CD4-positive, alpha-beta T cell treated with Interleukin-15 for 4 hours (primary cell): ENCODE results near the gene EDDM13.
"Not testable (repeated sequence)": the region's sequence is repeated elsewhere in the genome, so short reads cannot be mapped to it uniquely, and the experiment has no call there.

Source experiments
- DNase-seq: peaks from one replicate; pipeline ENCODE4 v3.0.0-alpha.2; 2020; ENCODE audit warnings: low spot score

EDDM13 gene

GRCh38 chr19:56272161-56272798 lies at the start of gene EDDM13:
TSS of gene EDDM13 (plus strand) at chr19:56272748. CDS start at chr19:56272835, 87 bp downstream.
- no peak for DNase-seq

DNA sequence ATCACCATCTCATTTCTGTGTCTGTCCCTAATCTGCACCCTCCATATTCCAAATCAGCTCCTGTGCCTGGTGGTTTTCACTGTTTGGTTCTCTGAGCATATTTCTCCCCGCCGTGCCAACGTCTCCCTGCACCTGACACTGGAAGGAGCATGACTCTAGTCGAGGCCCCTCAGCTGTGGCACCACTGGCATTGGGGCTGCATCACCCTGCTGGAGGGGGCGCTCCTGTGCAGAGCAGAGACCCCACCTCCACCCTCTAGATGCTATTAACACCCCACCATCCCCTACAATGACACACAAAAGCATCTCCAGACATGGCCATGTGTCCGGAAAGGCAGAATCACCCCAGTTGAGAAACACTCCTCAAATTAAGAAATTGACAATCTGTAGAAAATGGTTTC lies 49.6 kb upstream of the EDDM13 start:
- DNase-seq = no peak

- no peak for DNase-seq
Observed at GRCh38 chr19:56223481-56223880, 49.1 kb upstream of the EDDM13 start.

- no peak for DNase-seq
Observed at GRCh38 chr19:56245121-56245740, 27.3 kb upstream of the EDDM13 start.

DNA sequence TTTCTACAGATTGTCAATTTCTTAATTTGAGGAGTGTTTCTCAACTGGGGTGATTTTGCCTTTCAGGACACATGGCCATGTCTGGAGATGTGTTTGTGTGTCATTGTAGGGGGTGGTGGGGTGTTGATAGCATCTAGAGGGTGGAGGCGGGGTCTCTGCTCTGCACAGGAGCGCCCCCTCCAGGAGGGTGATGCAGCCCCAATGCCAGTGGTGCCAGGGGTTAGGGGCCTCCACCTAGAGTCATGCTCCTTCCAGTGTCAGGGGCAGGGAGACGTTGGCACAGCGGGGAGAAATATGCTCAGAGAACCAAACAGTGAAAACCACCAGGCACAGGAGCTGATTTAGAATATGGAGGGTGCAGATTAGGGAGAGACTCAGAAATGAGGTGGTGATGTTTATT lies 26.8 kb upstream of the EDDM13 start:
- not testable (repeated sequence) for DNase-seq

GRCh38 chr19:56248736-56249338 lies 23.7 kb upstream of the EDDM13 start:
- not testable (repeated sequence) for DNase-seq

DNA sequence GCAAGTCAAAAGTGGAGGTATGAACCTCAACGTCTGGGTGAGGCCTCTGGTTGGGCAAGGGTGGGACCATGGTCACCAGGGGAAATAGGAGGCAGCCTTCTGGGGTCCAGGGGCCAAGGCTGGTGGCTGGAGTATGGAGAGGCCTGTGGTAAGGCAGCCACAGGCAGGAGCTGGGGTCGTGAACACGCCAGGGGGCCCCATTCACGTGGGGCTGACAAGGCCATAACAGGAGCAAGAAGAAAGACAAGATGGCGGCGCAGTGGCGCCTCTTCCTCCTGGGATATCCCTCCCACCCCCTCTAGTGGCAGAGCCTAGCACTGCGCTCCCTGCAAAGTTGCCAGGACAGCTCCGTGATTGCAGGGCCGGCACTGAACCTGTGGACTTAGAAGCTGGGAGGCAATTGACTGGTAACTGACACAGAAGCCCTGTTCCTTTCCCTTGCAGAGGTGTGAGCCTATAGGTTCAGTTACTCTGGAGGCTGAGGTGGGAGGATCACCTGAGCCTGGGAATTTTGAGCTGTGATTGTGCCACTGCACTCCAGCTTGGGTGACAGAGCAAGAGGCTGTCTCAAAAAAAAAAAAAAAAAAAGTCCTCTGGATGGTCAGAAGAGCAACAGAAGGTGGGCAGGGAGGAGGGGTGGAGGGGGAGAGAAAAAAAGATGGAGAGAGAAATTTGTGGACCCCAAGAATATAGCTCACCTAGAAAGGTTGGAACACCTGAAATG lies 19.7 kb upstream of the EDDM13 start:
- peak; percentile 62 for DNase-seq

- DNase-seq = peak; percentile 31
Observed at GRCh38 chr19:56253737-56254136, 18.8 kb upstream of the EDDM13 start.

DNA sequence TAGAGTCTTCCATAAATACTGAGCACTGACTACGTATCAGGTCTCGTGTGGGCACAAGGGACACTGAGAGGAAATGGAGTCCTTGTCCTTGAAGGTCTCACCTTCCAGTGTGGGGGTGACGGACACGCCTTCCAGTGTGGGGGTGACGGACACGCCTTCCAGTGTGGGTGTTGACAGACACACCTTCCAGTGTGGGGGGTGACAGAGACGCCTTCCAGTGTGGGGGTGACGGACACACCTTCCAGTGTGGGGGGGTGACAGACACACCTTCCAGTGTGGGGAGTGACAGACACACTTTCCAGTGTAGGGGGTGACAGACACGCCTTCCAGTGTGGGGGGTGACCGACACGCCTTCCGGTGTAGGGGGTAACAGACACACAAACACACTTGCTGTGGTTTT lies 14.3 kb upstream of the EDDM13 start:
- no peak for DNase-seq

DNA sequence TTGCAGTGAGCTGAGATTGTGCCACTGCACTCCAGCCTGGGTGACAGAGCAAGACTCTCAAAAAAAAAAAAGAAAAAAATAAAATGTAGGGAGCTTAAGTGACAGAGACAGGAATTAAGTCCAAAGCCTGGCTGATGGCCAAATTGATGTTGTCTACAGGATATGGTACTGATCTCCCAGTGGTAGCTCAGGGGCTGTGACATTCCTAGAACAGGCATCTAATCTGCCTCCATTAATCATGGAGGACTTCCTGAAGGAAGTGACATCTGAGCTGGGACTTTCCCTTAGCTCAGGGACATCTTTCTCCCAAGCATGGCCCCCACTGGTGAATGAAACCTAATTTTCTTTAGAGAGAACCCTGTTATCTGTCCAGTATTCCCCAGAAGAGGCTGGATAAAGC lies 11.4 kb upstream of the EDDM13 start:
- DNase-seq = no peak

DNA sequence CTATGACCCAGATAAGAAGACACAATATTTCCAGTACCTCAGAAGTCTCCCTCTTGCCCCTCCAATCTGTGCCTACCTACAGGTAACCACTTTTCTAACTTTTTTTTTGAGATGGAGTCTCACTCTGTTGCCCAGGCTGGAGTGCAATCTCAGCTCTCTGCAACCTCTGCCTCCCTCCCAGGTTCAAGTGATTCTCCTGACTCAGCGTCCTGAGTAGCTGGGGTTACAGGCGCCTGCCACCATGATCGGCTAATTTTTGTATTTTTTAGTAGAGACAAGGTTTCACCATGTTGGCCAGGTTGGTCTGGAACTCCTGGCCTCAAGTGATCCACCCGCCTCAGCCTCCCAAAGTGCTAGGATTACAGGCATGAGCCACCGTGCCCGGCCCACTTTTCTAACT lies 10.6 kb upstream of the EDDM13 start:
- not testable (repeated sequence) for DNase-seq

- DNase-seq = no peak
Observed at GRCh38 chr19:56263319-56263718, 9.2 kb upstream of the EDDM13 start.

GRCh38 chr19:56266051-56266450 lies 6.5 kb upstream of the EDDM13 start:
- DNase-seq = no peak

DNA sequence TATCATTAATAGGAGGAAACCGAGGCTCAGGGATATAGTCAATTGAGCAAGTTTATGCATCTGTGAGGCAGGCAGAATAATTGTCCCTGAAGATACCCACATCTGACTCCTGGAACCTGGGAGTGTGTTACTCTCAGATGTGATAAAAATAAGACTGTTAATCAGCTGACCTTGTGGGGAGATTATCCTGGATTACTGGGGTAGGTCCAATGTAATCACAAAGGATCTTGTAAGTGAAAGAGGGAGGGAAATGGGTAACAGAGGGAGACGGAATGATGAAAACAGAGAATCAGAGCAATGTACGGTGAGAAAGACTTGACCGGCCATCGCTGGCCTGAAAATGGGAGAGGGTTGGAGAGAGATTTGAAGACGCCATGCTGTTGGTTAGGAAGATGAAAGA lies 3.2 kb upstream of the EDDM13 start:
- no peak for DNase-seq

GRCh38 chr19:56270676-56271075 lies 1.9 kb upstream of the EDDM13 start:
- DNase-seq = peak; percentile 2

GRCh38 chr19:56271151-56271550 lies 1.4 kb upstream of the EDDM13 start:
- no peak for DNase-seq

DNA sequence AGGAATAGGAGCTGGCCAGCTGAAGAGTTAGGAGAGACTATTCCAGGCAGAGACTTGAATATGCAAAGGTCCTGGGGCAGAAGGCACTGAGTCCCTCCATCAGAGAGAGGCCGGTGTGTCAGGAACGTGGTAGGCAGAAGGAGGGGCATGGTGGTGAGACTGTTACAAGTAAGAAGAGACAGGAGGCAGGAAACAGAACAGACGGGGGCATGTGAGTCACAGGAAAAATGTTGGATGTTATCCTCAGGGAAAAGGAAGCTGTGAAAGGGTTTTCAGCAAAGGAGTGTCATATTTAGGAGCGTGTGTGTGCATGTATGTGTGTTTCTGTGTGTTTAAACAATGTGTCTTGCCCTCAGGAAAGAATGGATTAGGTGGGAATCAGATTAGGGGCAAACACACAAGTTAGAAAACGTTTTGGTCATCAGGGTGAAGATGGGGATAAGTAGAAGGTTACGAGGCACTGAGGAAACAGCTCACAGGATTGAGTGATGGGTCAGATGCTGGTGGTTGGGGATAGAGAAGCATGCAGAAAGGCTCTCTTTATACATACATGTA lies 1.1 kb downstream of the EDDM13 start:
- no peak for DNase-seq

- no peak for DNase-seq
Observed at GRCh38 chr19:56282809-56283208, 10.3 kb downstream of the EDDM13 start.

GRCh38 chr19:56284746-56285145 lies 12.2 kb downstream of the EDDM13 start:
- DNase-seq = no peak

DNA sequence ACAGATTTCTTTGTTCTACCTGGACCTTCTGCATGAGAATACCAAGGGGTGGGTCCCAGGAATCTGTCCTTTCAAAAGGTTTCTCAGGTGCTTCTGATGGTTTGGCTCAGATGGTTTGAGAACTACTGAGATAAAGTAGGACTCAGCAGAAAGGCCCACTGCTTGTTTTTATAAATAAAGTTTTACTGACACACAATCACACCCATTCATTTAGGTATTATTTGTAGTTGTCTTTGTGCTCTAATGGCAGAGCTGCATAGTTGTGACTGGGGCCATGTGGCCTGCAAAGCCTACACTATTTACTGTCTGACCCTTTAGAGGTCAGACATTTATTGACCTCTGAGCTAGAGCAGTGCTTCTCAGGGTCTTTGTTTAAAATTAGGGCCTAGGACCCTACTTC lies 17.6 kb downstream of the EDDM13 start:
- no peak for DNase-seq

- DNase-seq = no peak
Observed at GRCh38 chr19:56291867-56292266, 19.3 kb downstream of the EDDM13 start.

DNA sequence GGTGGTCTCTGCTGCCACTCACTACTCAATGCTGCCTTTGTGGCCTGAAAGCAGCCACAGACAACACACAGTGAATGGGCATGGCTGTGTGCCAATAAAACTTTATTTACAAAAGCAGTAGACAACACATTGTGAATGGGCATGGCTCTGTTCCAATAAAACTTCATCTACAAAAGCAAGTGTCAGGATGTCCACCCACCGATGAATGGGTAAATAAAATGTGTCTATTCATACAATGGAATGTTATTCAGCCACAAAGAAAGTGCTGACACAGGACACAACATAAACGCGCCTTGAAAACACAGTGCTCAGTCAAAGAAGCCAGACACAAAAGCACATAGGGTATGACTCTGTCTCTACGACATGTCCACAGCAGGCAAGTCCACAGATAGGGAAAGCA lies 22.0 kb downstream of the EDDM13 start:
- no peak for DNase-seq
